Measurements from ENCODE around the gene PLOD1. TPM values are rescaled to one million over a fixed set of nuclear protein-coding genes. Genes with fewer than 3 reads are reported as not detected.

Gene PLOD1
- total and polyA plus RNA-seq, 2 of the 13 experiments (the other 11 are each of a cell fraction or from before 2014, with no cell fraction given): 70.1 to 318 TPM

DNA sequence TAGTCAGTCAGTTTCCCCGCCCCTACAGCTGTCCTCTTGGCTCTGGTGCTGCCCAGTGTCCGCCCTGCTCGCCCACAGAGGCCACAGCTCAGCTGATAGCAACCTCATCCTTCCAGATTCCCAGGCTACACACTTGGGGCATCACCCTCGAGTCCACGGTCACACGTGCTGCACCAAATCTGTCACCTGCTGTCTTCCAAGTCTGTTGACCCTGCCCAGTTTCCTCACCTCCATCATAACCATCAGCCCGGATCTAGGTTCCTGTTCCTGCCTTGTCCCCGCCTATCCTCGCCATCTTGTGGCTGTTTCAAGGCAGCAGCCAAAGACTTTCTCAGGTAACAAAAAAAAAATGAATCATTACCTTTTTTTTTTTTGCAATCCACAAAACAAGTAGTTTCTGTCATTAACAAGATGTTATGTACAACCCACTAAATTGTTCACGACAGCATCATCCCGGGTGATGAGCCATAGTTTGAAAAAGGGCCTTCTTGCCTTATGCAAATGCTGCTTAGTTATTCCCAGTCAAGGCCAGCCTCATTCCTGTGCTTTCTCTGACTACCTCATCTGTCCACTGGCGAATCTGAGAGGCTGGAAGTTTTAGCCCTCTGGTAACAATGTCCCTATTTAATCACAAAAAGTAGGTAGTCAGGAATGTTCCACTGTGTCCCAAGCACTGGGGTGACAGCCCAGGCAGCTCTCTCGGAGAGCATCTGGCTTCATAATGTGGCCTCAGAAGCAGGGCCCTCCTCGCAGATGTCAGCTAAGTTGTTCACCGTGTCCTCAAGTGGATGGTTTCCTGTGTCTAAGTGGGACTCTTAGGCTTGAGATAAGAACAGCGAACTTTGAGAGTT lies 79.8 kb downstream of the PLOD1 start:
- Histone ChIP-seq H3K79me2 (ENCODE audit: insufficient read depth, low read length) (no peaks in the 10 kb centered on the region), H2AFZ (ENCODE audit: low read length) (no peak overlapping the region), H3K9me3 (ENCODE audit: low read length) (no peaks in the 10 kb centered on the region), H3K36me3 (replicated peaks in 1 of 2; ENCODE audit: control insufficient read depth in 1 of 2, insufficient read depth in 2 of 2, low read length in 2 of 2) (peaks cover 20 to 34% of the 10 kb centered on the region in 2 experiments), H3K4me3 (replicated peaks in 1 of 3; ENCODE audit: insufficient read depth in 1 of 3, low read depth in 2 of 3, low read length in 3 of 3) (no peak overlapping the region), H3K27me3 (ENCODE audit: control insufficient read depth in 1 of 2, insufficient read depth in 2 of 2, low read length in 2 of 2) (no peaks in the 10 kb centered on the region), H3K27ac (ENCODE audit: extremely low read length, insufficient read depth, low read length) (no peak overlapping the region), H3K4me2 (ENCODE audit: low read depth, low read length) (no peak overlapping the region), H3K4me1 (ENCODE audit: insufficient read depth, low read length) (no peaks in the 10 kb centered on the region), H3K9ac (ENCODE audit: insufficient read depth, low read depth, low read length) (no peak overlapping the region), H4K20me1 (ENCODE audit: insufficient read depth, low read length) (no peaks in the 10 kb centered on the region)
- TF ChIP-seq AGO2 (optimal IDR thresholded peaks at IDR 0.05; ENCODE audit: low read depth, low read length): peak; percentile 36
- TF ChIP-seq, protein P1, sequence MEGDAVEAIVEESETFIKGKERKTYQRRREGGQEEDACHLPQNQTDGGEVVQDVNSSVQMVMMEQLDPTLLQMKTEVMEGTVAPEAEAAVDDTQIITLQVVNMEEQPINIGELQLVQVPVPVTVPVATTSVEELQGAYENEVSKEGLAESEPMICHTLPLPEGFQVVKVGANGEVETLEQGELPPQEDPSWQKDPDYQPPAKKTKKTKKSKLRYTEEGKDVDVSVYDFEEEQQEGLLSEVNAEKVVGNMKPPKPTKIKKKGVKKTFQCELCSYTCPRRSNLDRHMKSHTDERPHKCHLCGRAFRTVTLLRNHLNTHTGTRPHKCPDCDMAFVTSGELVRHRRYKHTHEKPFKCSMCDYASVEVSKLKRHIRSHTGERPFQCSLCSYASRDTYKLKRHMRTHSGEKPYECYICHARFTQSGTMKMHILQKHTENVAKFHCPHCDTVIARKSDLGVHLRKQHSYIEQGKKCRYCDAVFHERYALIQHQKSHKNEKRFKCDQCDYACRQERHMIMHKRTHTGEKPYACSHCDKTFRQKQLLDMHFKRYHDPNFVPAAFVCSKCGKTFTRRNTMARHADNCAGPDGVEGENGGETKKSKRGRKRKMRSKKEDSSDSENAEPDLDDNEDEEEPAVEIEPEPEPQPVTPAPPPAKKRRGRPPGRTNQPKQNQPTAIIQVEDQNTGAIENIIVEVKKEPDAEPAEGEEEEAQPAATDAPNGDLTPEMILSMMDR (CRISPR knock-in tag; IDR thresholded peaks at IDR 0.05): peak; percentile 15; the same call in 1 of the 2 replicates
- TF ChIP-seq KAT8 (CRISPR knock-in tag; IDR thresholded peaks at IDR 0.05): no peak
- WGBS (ENCODE audit: low lambda C conversion rate): 91% methylated on average over 16 of the region's 16 CpGs
- POLR2A ChIA-PET: no interaction called here
- ATAC-seq (no peak), FAIRE-seq (no peak), DNase-seq (ENCODE audit: low spot score) (no peak)
- in situ Hi-C loops (cut with HindIII; ENCODE audit: extremely low pct_ligation_motif_present, low pct_unique_long_range_greater_than_20kb) (no loop called here), intact Hi-C loops (cut with micrococcal nuclease; ENCODE audit: unreplicated experiment) (no loop called here)
- BruUV-seq (replicated peaks): no TSS peak
- CTCF ChIA-PET (ENCODE audit: low intra/inter-chr PET ratio, low total read pairs): no interaction called here

DNA sequence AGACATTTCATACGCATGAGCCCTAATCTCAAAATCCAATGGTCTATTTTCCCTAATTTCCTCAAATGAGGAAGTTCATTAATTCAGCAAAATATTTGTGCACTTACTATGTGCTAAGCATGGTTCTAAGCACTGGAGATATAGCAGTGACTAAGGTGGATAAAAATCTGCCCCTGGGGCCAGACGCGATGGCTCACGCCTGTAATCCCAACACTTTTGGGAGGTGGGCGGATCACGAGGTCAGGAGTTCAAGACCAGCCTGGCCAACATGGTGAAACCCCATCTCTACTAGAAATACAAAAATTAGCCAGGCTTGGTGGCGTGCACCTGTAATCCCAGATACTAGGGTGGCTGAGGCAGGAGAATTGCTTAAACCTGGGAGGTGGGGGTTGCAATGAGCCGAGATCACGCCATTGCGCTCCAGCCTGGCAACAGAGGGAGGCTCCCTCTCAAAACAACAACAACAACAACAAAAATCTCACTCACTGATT lies 80.5 kb downstream of the PLOD1 start:
- ATAC-seq (no peak), FAIRE-seq (no peak), DNase-seq (ENCODE audit: low spot score) (no peak)
- Histone ChIP-seq H4K20me1 (ENCODE audit: insufficient read depth, low read length) (no peaks in the 10 kb centered on the region), H3K4me1 (ENCODE audit: insufficient read depth, low read length) (peaks cover 1% of the 10 kb centered on the region; the same call in 1 of the 2 replicates), H3K36me3 (replicated peaks in 1 of 2; ENCODE audit: control insufficient read depth in 1 of 2, insufficient read depth in 2 of 2, low read length in 2 of 2) (peaks cover 18 to 29% of the 10 kb centered on the region in 2 experiments), H3K27me3 (ENCODE audit: control insufficient read depth in 1 of 2, insufficient read depth in 2 of 2, low read length in 2 of 2) (no peaks in the 10 kb centered on the region), H3K27ac (ENCODE audit: extremely low read length, insufficient read depth, low read length) (no peak overlapping the region), H3K79me2 (ENCODE audit: insufficient read depth, low read length) (peaks cover 3% of the 10 kb centered on the region), H3K9me3 (ENCODE audit: low read length) (no peaks in the 10 kb centered on the region), H3K4me3 (replicated peaks in 1 of 3; ENCODE audit: insufficient read depth in 1 of 3, low read depth in 2 of 3, low read length in 3 of 3) (no peak overlapping the region), H3K4me2 (ENCODE audit: low read depth, low read length) (no peak overlapping the region), H2AFZ (ENCODE audit: low read length) (no peak overlapping the region), H3K9ac (ENCODE audit: insufficient read depth, low read depth, low read length) (no peak overlapping the region)
- POLR2A ChIA-PET: no interaction called here
- intact Hi-C loops (cut with micrococcal nuclease; ENCODE audit: unreplicated experiment) (no loop called here), in situ Hi-C loops (cut with HindIII; ENCODE audit: extremely low pct_ligation_motif_present, low pct_unique_long_range_greater_than_20kb) (no loop called here)
- TF ChIP-seq KAT8 (CRISPR knock-in tag; IDR thresholded peaks at IDR 0.05): no peak
- CTCF ChIA-PET (ENCODE audit: low intra/inter-chr PET ratio, low total read pairs): no interaction called here
- 94% methylated on average over 10 of the region's 10 CpGs for WGBS (ENCODE audit: low lambda C conversion rate)
- BruUV-seq (replicated peaks): no TSS peak
